HCT116 (cell line): ENCODE measurements around the gene TGFBR1. TPM values are rescaled to one million over a fixed set of nuclear protein-coding genes. Genes with fewer than 3 reads are reported as not detected.

Experiments
- ATAC-seq: fragments of 200-7000 bp; cut with Tn5 transposase; 2 replicates; pipeline ENCODE4 v1.9.1; 2020; ENCODE audit warnings: mild to moderate bottlenecking, moderate library complexity
- BruUV-seq: library from RNA; stranded (reverse); fragments of 400-500 nt; replicated peaks from 2 replicates; lab custom pipeline; 2021; lab: Mats Ljungman, UMichigan
- CTCF ChIA-PET: fragments of 300-600 bp; sonication (Branson Sonifier 250); formaldehyde crosslinking; loops from one replicate; lab custom pipeline; 2021; ENCODE audit warnings: antibody characterized with exemption; lab: Charles Lee
- POLR2A ChIA-PET: fragments of 300-600, 350-600 bp; sonication (Branson Sonifier 250); formaldehyde crosslinking; loops from one replicate; lab custom pipeline; 2021; ENCODE audit warnings: antibody characterized with exemption; lab: Charles Lee
- RAD21 ChIA-PET, 2 experiments: fragments of 300-600 bp; sonication (Branson Sonifier 250); formaldehyde crosslinking; loops; one replicate each; lab custom pipeline; 2023; ENCODE audit warnings: low total read pairs in 2 of 2; ENCODE audit not compliant: uncharacterized antibody in 2 of 2, unreplicated experiment in 2 of 2, low non-redundant PET in 1 of 2; lab: Charles Lee
- DNase-seq: peaks from one replicate; pipeline ENCODE4 v3.0.0-alpha.2; 2010; ENCODE audit warnings: low read depth, low spot score
- H2AFZ ChIP-seq: fragments of 200-600 bp; shearing (Covaris generic), sonication (generic); 2 replicates; pipeline ENCODE4 v1.6.1; 2017; ENCODE audit warnings: low read depth, mixed run types, mixed read lengths, antibody characterized with exemption, low read length; ENCODE audit not compliant: poor library complexity, severe bottlenecking
- H3K27ac ChIP-seq: 2 replicates; pipeline ENCODE4 v1.5.1; 2012; ENCODE audit warnings: low read depth, low read length
- H3K27me3 ChIP-seq: fragments of 200-600 bp; sonication (generic); 2 replicates; pipeline ENCODE4 v1.6.1; 2016; ENCODE audit warnings: mixed run types, low read length, mixed read lengths; ENCODE audit not compliant: insufficient read depth
- H3K36me3 ChIP-seq, 2 experiments: fragments of 200-500 bp in 1 of 2; fragments of 200-600 bp in 1 of 2; sonication (Bioruptor generic) in 1 of 2; sonication (generic) in 1 of 2; 2 replicates each; pipeline versions ENCODE4 v1.5.1 to v1.6.1; 2014 to 2016; ENCODE audit warnings: low read length in 2 of 2, inconsistent platforms in 1 of 2, mixed read lengths in 1 of 2, mixed run types in 1 of 2; ENCODE audit not compliant: insufficient read depth in 2 of 2, control insufficient read depth in 1 of 2
- H3K4me1 ChIP-seq, 2 experiments: fragments of 200-600 bp in 1 of 2; sonication (generic) in 1 of 2; 2 replicates each; pipeline versions ENCODE4 v1.5.1 to v1.6.1; 2012 to 2017; ENCODE audit warnings: low read length in 2 of 2, inconsistent platforms in 1 of 2, mild to moderate bottlenecking in 1 of 2, mixed read lengths in 1 of 2, mixed run types in 1 of 2, moderate library complexity in 1 of 2; ENCODE audit not compliant: insufficient read depth in 2 of 2, control insufficient read depth in 1 of 2
- H3K4me2 ChIP-seq: fragments of 200-600 bp; sonication (generic); 2 replicates; pipeline ENCODE4 v1.6.1; 2017; ENCODE audit warnings: mixed run types, low read length, mixed read lengths
- H3K4me3 ChIP-seq, 2 experiments: fragments of 200-600 bp in 1 of 2; sonication (generic) in 1 of 2; replicated peaks in 1 of 2; 2 replicates each; pipeline ENCODE4 v1.5.1; 2011 to 2016; ENCODE audit warnings: low read length in 2 of 2, control low read depth in 1 of 2, low read depth in 1 of 2, mild to moderate bottlenecking in 1 of 2, mixed read lengths in 1 of 2, mixed run types in 1 of 2
- H3K79me2 ChIP-seq: fragments of 200-600 bp; sonication (generic); 2 replicates; pipeline ENCODE4 v1.6.1; 2017; ENCODE audit warnings: mild to moderate bottlenecking, mixed run types, low read length, moderate library complexity, mixed read lengths; ENCODE audit not compliant: insufficient read depth
- H3K9ac ChIP-seq: fragments of 200-600 bp; sonication (generic); 2 replicates; pipeline ENCODE4 v1.6.1; 2016; ENCODE audit warnings: low read length, mixed read lengths
- H3K9me2 ChIP-seq: fragments of 200-600 bp; sonication (generic), shearing (Covaris generic); 2 replicates; pipeline ENCODE4 v1.6.1; 2017; ENCODE audit warnings: mixed run types, mild to moderate bottlenecking, moderate library complexity; ENCODE audit not compliant: insufficient read depth
- H3K9me3 ChIP-seq, 2 experiments: fragments of 200-500 bp in 1 of 2; fragments of 200-600 bp in 1 of 2; sonication (Bioruptor generic) in 1 of 2; sonication (generic) in 1 of 2; 2 replicates each; pipeline ENCODE4 v1.6.1; 2014 to 2017; ENCODE audit warnings: low read length in 2 of 2, mixed read lengths in 2 of 2, inconsistent platforms in 1 of 2, low read depth in 1 of 2, mild to moderate bottlenecking in 1 of 2, mixed run types in 1 of 2, moderate library complexity in 1 of 2; ENCODE audit not compliant: control insufficient read depth in 1 of 2, insufficient read depth in 1 of 2
- H4K20me1 ChIP-seq: fragments of 200-600 bp; sonication (generic), shearing (Covaris generic); 2 replicates; pipeline ENCODE4 v1.6.1; 2017; ENCODE audit warnings: mixed run types, mild to moderate bottlenecking, moderate library complexity; ENCODE audit not compliant: insufficient read depth
- CEBPB ChIP-seq: IDR thresholded peaks from 2 replicates; pipeline ENCODE4 v1.6.1; 2012; ENCODE audit warnings: low read depth
- RAD21 ChIP-seq: IDR thresholded peaks from 2 replicates; pipeline ENCODE4 v1.6.1; 2012; ENCODE audit warnings: low read depth, mild to moderate bottlenecking
- SIN3A ChIP-seq: IDR thresholded peaks from 2 replicates; pipeline ENCODE4 v1.6.1; 2012; ENCODE audit warnings: low read depth
- SRF ChIP-seq: IDR thresholded peaks from 2 replicates; pipeline ENCODE4 v1.6.1; 2012; ENCODE audit warnings: low read depth
- TCF7L2 ChIP-seq: IDR thresholded peaks from 2 replicates; pipeline ENCODE4 v1.7.0; 2011; ENCODE audit warnings: borderline replicate concordance, inconsistent platforms; ENCODE audit not compliant: insufficient read depth, insufficient read length; ENCODE audit errors: extremely low read depth
- YY1 ChIP-seq: IDR thresholded peaks from 2 replicates; pipeline ENCODE4 v1.6.1; 2011; ENCODE audit warnings: low read length, low read depth, moderate library complexity, mild to moderate bottlenecking; ENCODE audit not compliant: insufficient replicate concordance; ENCODE audit errors: extremely low read depth
- ZNF274 ChIP-seq: fragments of 200-500 bp; sonication (Bioruptor generic); IDR thresholded peaks from 2 replicates; pipeline ENCODE4 v1.6.1; 2014; ENCODE audit warnings: mild to moderate bottlenecking, low read depth, low read length, inconsistent platforms
- intact Hi-C: fragments of 100-400 bp; cut with micrococcal nuclease; formaldehyde crosslinking; loops from 2 replicates; pipeline ENCODE4 v1.10.0; 2022
- total RNA-seq: library from RNA; stranded (reverse); gene quantifications from one replicate; pipeline ENCODE4 v1.2.1, GENCODE V29; 2021; ENCODE audit not compliant: unreplicated experiment

Gene TGFBR1
- total RNA-seq, 1 experiment from 2014 or later = 26.6 TPM

DNA sequence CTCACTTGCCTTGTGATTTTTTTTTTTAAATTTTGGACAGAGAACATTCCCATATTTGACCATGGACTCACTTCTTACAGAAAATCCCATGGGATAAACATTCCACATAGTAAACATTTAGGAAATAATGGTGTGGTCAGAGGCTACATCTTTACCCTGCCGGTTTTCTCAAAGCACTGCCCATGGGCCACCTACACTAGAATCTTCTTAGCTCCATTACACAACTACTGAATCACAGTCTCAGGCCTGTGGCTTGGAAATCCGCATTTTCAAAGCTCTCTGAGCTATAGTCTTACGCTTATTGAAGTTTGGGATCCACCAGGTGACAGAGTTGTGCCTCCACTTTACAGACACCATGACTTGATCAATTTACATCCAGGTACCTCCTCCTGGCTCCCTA lies 77.4 kb downstream of the TGFBR1 start:
- ChIA-PET RAD21 (no interaction called here), CTCF (no interaction called here), POLR2A (no interaction called here)
- H3K9me3 ChIP-seq = no peaks in the 10 kb centered on the region
- BruUV-seq = no TSS peak
- no peaks in the 10 kb centered on the region for H3K79me2 ChIP-seq
- no peak overlapping the region for H2AFZ ChIP-seq
- no peak overlapping the region for H3K4me3 ChIP-seq
- H3K27ac ChIP-seq = no peak overlapping the region
- no peak for TF ChIP-seq ZNF274
- TF ChIP-seq SRF = no peak
- no peak for TF ChIP-seq RAD21
- DNase-seq (no peak), ATAC-seq (no peak)
- no peaks in the 10 kb centered on the region for H3K36me3 ChIP-seq
- H3K4me1 ChIP-seq = peaks cover 0 to 4% of the 10 kb centered on the region in 2 experiments; a peak in 1 of 4 replicates
- no peaks in the 10 kb centered on the region for H3K27me3 ChIP-seq
- no peaks in the 10 kb centered on the region for H3K9me2 ChIP-seq
- intact Hi-C loops = loop anchor here (10.0 kb wide), 3 partner anchors 622 to 1042 kb away; no protein-coding TSS in a partner anchor
- no peak overlapping the region for H3K9ac ChIP-seq
- H3K4me2 ChIP-seq = no peak overlapping the region
- H4K20me1 ChIP-seq = no peaks in the 10 kb centered on the region

DNA sequence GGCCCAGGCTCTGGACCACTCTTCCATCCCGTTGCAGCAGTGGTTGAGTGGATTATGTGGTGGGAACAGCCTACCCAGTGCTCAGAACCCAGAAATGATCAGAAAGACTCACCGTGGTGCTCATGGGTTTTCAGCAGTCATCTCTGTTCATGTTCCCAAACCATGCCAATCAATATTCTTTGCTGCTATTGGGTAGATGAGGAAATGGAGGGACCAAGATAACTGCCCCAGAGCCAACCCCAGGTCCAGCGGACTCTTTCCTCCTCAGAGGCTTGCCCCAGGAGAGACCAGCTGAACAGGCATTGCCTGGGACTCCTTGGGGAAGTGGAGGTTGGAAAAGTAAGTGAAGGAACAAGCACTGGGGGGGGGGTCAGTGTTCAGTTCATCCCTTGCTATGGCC lies 78.7 kb downstream of the TGFBR1 start:
- BruUV-seq = no TSS peak
- peaks cover 6% of the 10 kb centered on the region; the same call in 1 of the 2 replicates for H3K27me3 ChIP-seq
- H3K4me2 ChIP-seq = no peak overlapping the region
- DNase-seq (no peak), ATAC-seq (no peak)
- TF ChIP-seq SRF (no peak), CEBPB (no peak), TCF7L2 (no peak), SIN3A (no peak), YY1 (no peak), RAD21 (no peak)
- no peak overlapping the region for H2AFZ ChIP-seq
- no peaks in the 10 kb centered on the region for H3K36me3 ChIP-seq
- peaks cover 0 to 4% of the 10 kb centered on the region in 2 experiments; a peak in 1 of 4 replicates for H3K4me1 ChIP-seq
- ChIA-PET RAD21 (no interaction called here), POLR2A (interaction anchor here (0.6 kb wide), 1 partner anchor 15 kb away, joined by 3 read pairs; no protein-coding TSS in a partner anchor), CTCF (interaction anchor here (0.7 to 2.1 kb wide), 2 partner anchors 10 to 1141 kb away, joined by 4 read pairs; no protein-coding TSS in a partner anchor)
- no peak overlapping the region for H3K4me3 ChIP-seq
- no peak overlapping the region for H3K27ac ChIP-seq
- H3K9me3 ChIP-seq = no peaks in the 10 kb centered on the region
- no peaks in the 10 kb centered on the region for H3K79me2 ChIP-seq
- no peaks in the 10 kb centered on the region for H3K9me2 ChIP-seq
- H4K20me1 ChIP-seq = no peaks in the 10 kb centered on the region
- no peak overlapping the region for H3K9ac ChIP-seq
- intact Hi-C loops = loop anchor here (1.0 to 10.0 kb wide), 5 partner anchors 621 to 1412 kb away; no protein-coding TSS in a partner anchor
